ENCODE data around the gene APC. TPM values are rescaled to one million over a fixed set of nuclear protein-coding genes. Genes with fewer than 3 reads are reported as not detected.

APC gene
- total RNA-seq, 1 donor = 67.0 TPM

- H3K27me3 ChIP-seq (ENCODE audit: insufficient read depth, low read length) = no peaks in the 10 kb centered on the region
- no peaks in the 10 kb centered on the region for H3K9me3 ChIP-seq (ENCODE audit: low read depth, low read length)
- peaks cover 3% of the 10 kb centered on the region for H3K4me1 ChIP-seq (ENCODE audit: insufficient read depth, low read length)
- H2AFZ ChIP-seq (ENCODE audit: low read length) = no peak overlapping the region
- no peak overlapping the region for H3K4me2 ChIP-seq (ENCODE audit: insufficient read depth, low read length)
- H3K79me2 ChIP-seq (ENCODE audit: insufficient read depth, low read length) = peaks cover 32% of the 10 kb centered on the region
- H3K4me3 ChIP-seq (ENCODE audit: insufficient read depth, low read length) = no peak overlapping the region
- no peak overlapping the region for H3K27ac ChIP-seq (ENCODE audit: low read depth, low read length)
- H4K20me1 ChIP-seq (ENCODE audit: insufficient read depth, low read length) = peaks cover 3% of the 10 kb centered on the region
- peaks cover 3% of the 10 kb centered on the region for H3K36me3 ChIP-seq (ENCODE audit: insufficient read depth, low read length)
- no peak for TF ChIP-seq CTCF (IDR thresholded peaks at IDR 0.05; ENCODE audit: extremely low read depth, low read depth, low read length)
- no peak for DNase-seq (ENCODE audit: insufficient read length, low spot score, missing footprints)
Measured at GRCh38 chr5:112755703-112756102, 18.0 kb downstream of the APC start.

DNA sequence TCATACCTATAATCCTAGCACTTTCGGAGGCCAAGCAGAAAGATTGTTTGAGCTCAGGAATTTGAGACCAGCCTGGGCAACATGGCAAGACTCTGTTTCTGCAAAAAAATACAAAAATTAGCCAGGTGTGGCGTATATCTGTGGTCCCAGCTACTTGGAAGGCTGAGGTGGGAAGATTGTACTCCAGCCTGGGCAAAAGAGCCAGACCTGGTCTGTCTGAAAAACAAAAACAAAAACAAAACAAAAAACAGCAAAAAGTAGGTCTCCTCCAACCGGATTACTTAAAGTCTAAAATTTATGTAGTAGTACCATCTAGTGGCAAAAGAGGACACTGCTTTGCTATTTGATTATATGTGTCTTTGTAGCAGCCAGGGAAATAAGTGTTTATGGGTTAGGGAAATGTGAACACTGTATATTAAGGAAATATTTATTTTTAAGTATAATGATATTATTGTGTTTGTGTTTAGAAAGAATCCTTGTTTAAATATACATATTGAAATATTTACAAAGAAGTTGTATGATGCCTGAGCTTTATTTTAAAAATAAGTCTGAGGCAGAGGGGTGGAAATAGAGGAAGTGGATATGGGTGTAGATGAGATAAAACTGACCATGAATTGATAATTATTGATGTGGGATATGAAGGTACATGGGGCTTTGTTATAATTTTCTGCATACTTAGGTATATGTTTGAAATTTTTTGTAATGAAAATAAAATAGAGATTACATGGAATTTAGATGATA is 20.0 kb downstream of the APC start:
- no peaks in the 10 kb centered on the region for H3K27me3 ChIP-seq (ENCODE audit: insufficient read depth, low read length)
- no peaks in the 10 kb centered on the region for H3K9me3 ChIP-seq (ENCODE audit: low read depth, low read length)
- TF ChIP-seq CTCF (IDR thresholded peaks at IDR 0.05; ENCODE audit: extremely low read depth, low read depth, low read length) = peak; percentile 76
- H3K27ac ChIP-seq (ENCODE audit: low read depth, low read length) = no peak overlapping the region
- H3K4me1 ChIP-seq (ENCODE audit: insufficient read depth, low read length) = peaks cover 14% of the 10 kb centered on the region
- no peaks in the 10 kb centered on the region for H4K20me1 ChIP-seq (ENCODE audit: insufficient read depth, low read length)
- H2AFZ ChIP-seq (ENCODE audit: low read length) = no peak overlapping the region
- peak; percentile 51 for DNase-seq (ENCODE audit: insufficient read length, low spot score, missing footprints)
- H3K4me3 ChIP-seq (ENCODE audit: insufficient read depth, low read length) = no peak overlapping the region
- peak overlapping the region; percentile 49 for H3K4me2 ChIP-seq (ENCODE audit: insufficient read depth, low read length)
- peaks cover 3% of the 10 kb centered on the region for H3K36me3 ChIP-seq (ENCODE audit: insufficient read depth, low read length)
- peaks cover 21% of the 10 kb centered on the region for H3K79me2 ChIP-seq (ENCODE audit: insufficient read depth, low read length)

- H3K4me2 ChIP-seq (ENCODE audit: insufficient read depth, low read length) = no peak overlapping the region
- TF ChIP-seq CTCF (IDR thresholded peaks at IDR 0.05; ENCODE audit: extremely low read depth, low read depth, low read length) = no peak
- no peak for DNase-seq (ENCODE audit: insufficient read length, low spot score, missing footprints)
- H3K36me3 ChIP-seq (ENCODE audit: insufficient read depth, low read length) = peaks cover 3% of the 10 kb centered on the region
- H3K79me2 ChIP-seq (ENCODE audit: insufficient read depth, low read length) = peaks cover 12% of the 10 kb centered on the region
- H4K20me1 ChIP-seq (ENCODE audit: insufficient read depth, low read length) = no peaks in the 10 kb centered on the region
- peaks cover 14% of the 10 kb centered on the region for H3K4me1 ChIP-seq (ENCODE audit: insufficient read depth, low read length)
- H3K27me3 ChIP-seq (ENCODE audit: insufficient read depth, low read length) = no peaks in the 10 kb centered on the region
- no peak overlapping the region for H2AFZ ChIP-seq (ENCODE audit: low read length)
- no peak overlapping the region for H3K27ac ChIP-seq (ENCODE audit: low read depth, low read length)
- no peaks in the 10 kb centered on the region for H3K9me3 ChIP-seq (ENCODE audit: low read depth, low read length)
- no peak overlapping the region for H3K4me3 ChIP-seq (ENCODE audit: insufficient read depth, low read length)
Measured at GRCh38 chr5:112758676-112759075, 21.0 kb downstream of the APC start.

- H3K36me3 ChIP-seq (ENCODE audit: insufficient read depth, low read length) = peaks cover 3% of the 10 kb centered on the region
- DNase-seq (ENCODE audit: insufficient read length, low spot score, missing footprints) = peak; percentile 50
- no peak overlapping the region for H3K4me2 ChIP-seq (ENCODE audit: insufficient read depth, low read length)
Measured at GRCh38 chr5:112762113-112762810, 24.6 kb downstream of the APC start.

More at GRCh38 chr5:112762113-112762810, 24.6 kb downstream of the APC start:
- Histone ChIP-seq H2AFZ (ENCODE audit: low read length) (no peak overlapping the region), H3K4me1 (ENCODE audit: insufficient read depth, low read length) (peaks cover 13% of the 10 kb centered on the region), H3K9me3 (ENCODE audit: low read depth, low read length) (no peaks in the 10 kb centered on the region), H3K27ac (ENCODE audit: low read depth, low read length) (no peak overlapping the region), H3K4me3 (ENCODE audit: insufficient read depth, low read length) (no peak overlapping the region), H3K27me3 (ENCODE audit: insufficient read depth, low read length) (no peaks in the 10 kb centered on the region), H3K79me2 (ENCODE audit: insufficient read depth, low read length) (peaks cover 5% of the 10 kb centered on the region), H4K20me1 (ENCODE audit: insufficient read depth, low read length) (no peaks in the 10 kb centered on the region)
- no peak for TF ChIP-seq CTCF (IDR thresholded peaks at IDR 0.05; ENCODE audit: extremely low read depth, low read depth, low read length)
